Skeletal muscle satellite cell (primary cell): ENCODE measurements around the gene RP9. TPM values are rescaled to one million over a fixed set of nuclear protein-coding genes. Genes with fewer than 3 reads are reported as not detected.

Source experiments
- small RNA-seq: library from RNA; depleted of rRNA; stranded (forward); fragments of <200 nt; gene quantifications from one replicate; pipeline ENCODE3, GENCODE V24; 2012

The RP9 gene

Small RNAs within 50 kb of the gene (small RNA-seq; reads per million reads assigned to genes)
- gene AC074338.1 (not detected), gene RN7SL505P (not detected)
